Activated naive CD8-positive, alpha-beta T cell treated with anti-CD3 and anti-CD28 coated beads, Interleukin-2, amount 10 ng/mL, durations not matched to agents 7 days and 5 days (primary cell): Measurements from ENCODE around the gene NHLRC1. TPM values are rescaled to one million over a fixed set of nuclear protein-coding genes. Genes with fewer than 3 reads are reported as not detected.

Source experiments
- ATAC-seq: fragments of 150-1000 bp; cut with Tn5 transposase; one replicate; pipeline ENCODE4 v1.10.0; 2021; ENCODE audit warnings: low read depth, moderate library complexity
- POLR2A ChIA-PET: fragments of 350-600 bp; sonication (Branson Sonifier 250); formaldehyde crosslinking; loops from one replicate; lab custom pipeline; 2021; ENCODE audit warnings: antibody characterized with exemption; lab: Charles Lee
- DNase-seq: peaks from one replicate; pipeline ENCODE4 v3.0.0; 2021
- H3K27ac Mint-ChIP-seq: one replicate; pipeline ENCODE4 v1.8.0; 2022; ENCODE audit warnings: mild to moderate bottlenecking, mixed read lengths
- H3K27me3 Mint-ChIP-seq: one replicate; pipeline ENCODE4 v1.8.0; 2022; ENCODE audit warnings: mild to moderate bottlenecking, moderate library complexity, mixed read lengths
- H3K36me3 Mint-ChIP-seq: one replicate; pipeline ENCODE4 v1.8.0; 2021; ENCODE audit warnings: mild to moderate bottlenecking, mixed read lengths
- H3K4me1 Mint-ChIP-seq: one replicate; pipeline ENCODE4 v1.8.0; 2021; ENCODE audit warnings: mixed read lengths
- H3K4me3 Mint-ChIP-seq: one replicate; pipeline ENCODE4 v1.8.0; 2022; ENCODE audit warnings: mild to moderate bottlenecking, moderate library complexity, mixed read lengths
- H3K9me3 Mint-ChIP-seq: one replicate; pipeline ENCODE4 v1.8.0; 2021; ENCODE audit warnings: mixed read lengths
- total RNA-seq, 2 experiments: library from RNA; stranded (reverse); gene quantifications; one replicate each; pipeline ENCODE4 v1.2.3, GENCODE V29; 2021

The NHLRC1 gene
- total RNA-seq, 2 experiments from 2014 or later, result 0.64 to 0.99 TPM

DNA sequence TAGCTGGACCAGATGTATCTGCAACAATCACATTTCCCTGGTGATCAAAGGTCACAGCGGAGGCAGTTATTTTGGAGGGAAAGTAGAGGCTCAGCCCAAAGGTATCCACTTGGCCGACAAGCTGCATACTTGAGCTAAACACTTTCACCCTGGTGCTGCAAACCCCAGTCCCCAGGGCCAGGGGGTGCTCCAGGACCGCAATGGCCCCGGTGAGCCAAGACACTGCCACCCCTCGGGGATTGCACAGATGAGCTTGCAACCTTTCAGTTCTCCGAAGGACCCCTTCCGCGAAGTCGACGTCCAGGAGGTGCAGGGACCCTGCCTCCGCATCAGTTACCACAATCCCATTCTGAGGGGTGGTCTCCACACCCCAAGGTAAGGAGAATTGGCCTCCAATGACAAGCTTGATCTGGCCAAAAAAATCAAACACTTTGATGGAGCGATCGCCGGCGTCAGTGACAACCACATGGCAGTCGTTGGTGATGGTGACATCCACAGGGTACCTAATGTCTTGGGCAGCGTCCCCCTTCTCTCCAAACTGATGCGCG is 823 bp downstream of the NHLRC1 start:
- Mint-ChIP-seq H3K4me3 (peak overlapping the region; percentile 36), H3K4me1 (peaks cover 4% of the 10 kb centered on the region), H3K36me3 (no peaks in the 10 kb centered on the region), H3K9me3 (peaks cover 3% of the 10 kb centered on the region), H3K27me3 (peaks cover 69% of the 10 kb centered on the region), H3K27ac (no peak overlapping the region)
- ATAC-seq (no peak), DNase-seq (no peak)
- POLR2A ChIA-PET, result interaction anchor here (1.9 kb wide), 1 partner anchor 33 kb away, joined by 6 read pairs; the partner anchor contains the start of gene TPMT

DNA sequence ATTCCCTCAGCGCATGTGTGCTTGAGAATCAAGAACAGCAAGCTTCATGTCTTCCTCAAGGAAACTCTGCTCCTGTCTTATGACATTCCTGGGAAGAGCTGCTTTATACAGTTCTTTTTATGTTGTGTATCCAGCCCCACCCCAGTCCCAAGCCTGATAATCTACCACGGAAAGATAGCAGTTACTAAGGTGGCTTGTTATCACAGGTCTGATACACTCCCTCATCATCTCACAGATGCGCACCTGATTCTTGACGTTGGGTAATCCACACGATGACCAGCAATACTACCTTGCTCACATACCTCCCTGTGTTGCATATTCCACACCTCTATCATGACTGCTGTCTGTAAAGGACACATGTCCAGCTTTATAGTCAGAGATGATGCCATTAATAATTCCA is 3.2 kb downstream of the NHLRC1 start:
- DNase-seq (no peak), ATAC-seq (no peak)
- Mint-ChIP-seq H3K9me3 (peaks cover 3% of the 10 kb centered on the region), H3K4me3 (no peak overlapping the region), H3K4me1 (peaks cover 16% of the 10 kb centered on the region), H3K36me3 (no peaks in the 10 kb centered on the region), H3K27ac (no peak overlapping the region), H3K27me3 (peaks cover 67% of the 10 kb centered on the region)
- POLR2A ChIA-PET, result no interaction called here

DNA sequence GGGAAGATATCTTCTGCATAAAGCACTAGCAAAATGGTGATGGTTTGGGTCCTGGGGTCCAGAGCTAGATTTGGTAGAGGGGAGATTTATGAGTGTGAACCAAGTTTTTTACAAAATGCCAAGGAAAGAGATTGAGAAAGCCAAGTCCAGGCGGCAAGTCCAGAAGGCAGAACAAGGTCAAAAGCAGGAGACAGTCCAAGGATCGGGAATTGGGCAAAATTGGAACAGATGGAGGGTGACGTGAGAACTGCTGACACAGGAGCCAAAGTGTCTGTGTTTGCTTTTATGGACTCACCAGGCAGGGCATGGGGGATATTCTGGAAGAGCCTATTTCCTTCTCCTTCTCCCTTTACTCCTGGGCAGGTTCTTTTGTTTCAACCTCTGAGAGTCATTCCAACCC is 4.1 kb downstream of the NHLRC1 start:
- peaks cover 17% of the 10 kb centered on the region for H3K4me1 Mint-ChIP-seq
- POLR2A ChIA-PET, result no interaction called here
- peaks cover 70% of the 10 kb centered on the region for H3K27me3 Mint-ChIP-seq

DNA sequence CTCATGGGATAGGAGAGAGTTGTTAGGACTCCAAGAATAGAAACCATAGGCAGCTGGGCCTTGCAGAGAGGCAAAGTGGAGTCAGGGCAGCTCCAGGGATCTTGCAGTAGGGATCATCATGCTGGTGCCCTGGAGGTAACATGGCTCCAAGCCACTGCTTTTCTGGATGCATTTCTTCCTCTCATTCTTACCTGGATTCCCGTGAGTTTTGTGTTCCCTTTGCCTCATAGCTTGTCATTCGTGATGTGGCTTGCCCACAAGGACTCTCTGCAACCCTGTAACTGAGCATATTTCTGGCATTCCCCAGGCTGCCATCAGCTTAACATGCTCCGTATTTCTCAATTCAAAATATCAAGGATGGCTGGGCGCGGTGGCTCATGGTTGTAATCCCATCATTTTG is 5.3 kb downstream of the NHLRC1 start:
- POLR2A ChIA-PET, result no interaction called here
- Mint-ChIP-seq H3K36me3 (no peaks in the 10 kb centered on the region), H3K27me3 (peaks cover 75% of the 10 kb centered on the region), H3K27ac (no peak overlapping the region), H3K9me3 (peaks cover 3% of the 10 kb centered on the region), H3K4me1 (peaks cover 17% of the 10 kb centered on the region), H3K4me3 (no peak overlapping the region)
- ATAC-seq, result no peak
- no peak for DNase-seq

More for the DNA sequence above, 4.1 kb downstream of the NHLRC1 start:
- DNase-seq (no peak), ATAC-seq (no peak)
- H3K27ac Mint-ChIP-seq, result no peak overlapping the region
- H3K9me3 Mint-ChIP-seq, result peaks cover 3% of the 10 kb centered on the region
- H3K36me3 Mint-ChIP-seq, result no peaks in the 10 kb centered on the region
- H3K4me3 Mint-ChIP-seq, result no peak overlapping the region

DNA sequence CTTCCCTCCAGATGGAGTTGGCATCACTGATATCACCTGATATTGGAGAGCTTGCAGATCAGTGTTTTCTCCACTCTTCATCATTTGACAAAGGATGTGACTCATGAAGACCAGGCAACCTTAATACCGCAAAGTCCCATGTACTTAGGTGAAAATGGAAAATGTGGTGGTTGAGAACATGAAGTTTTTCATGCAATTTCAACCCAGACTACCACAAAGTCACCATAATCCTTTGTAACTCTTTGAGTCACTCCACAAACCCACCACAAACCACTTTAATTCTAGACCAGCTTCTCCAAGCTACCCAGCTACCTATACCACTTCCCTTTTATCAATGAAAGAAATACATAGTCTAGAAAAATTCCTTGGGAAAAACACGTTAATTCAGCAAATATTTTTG is 7.1 kb downstream of the NHLRC1 start:
- Mint-ChIP-seq H3K4me1 (peaks cover 17% of the 10 kb centered on the region), H3K9me3 (peaks cover 3% of the 10 kb centered on the region), H3K36me3 (no peaks in the 10 kb centered on the region), H3K27me3 (peaks cover 74% of the 10 kb centered on the region), H3K27ac (no peak overlapping the region), H3K4me3 (peak overlapping the region; percentile 55)
- POLR2A ChIA-PET, result no interaction called here
- ATAC-seq (peak; percentile 74), DNase-seq (no peak)

DNA sequence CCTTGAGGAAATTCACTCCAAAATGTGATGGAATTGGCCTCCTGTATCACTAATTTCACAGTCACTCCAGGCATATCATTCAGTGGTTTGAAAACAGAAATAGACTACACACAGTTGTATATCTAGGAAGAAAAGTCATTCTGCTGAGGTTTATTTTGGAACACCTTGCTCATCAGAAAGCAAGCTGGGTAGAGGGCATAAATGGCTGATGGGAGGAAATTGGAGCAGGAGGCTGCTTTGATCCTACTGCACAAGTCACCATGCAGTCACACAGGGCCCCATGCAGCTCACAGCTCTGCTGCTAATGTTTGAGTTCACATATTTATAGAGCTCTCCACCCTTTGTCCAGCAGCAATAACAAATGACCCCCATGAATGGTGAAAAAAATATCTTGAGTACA is 12.3 kb downstream of the NHLRC1 start:
- H3K27me3 Mint-ChIP-seq, result peaks cover 63% of the 10 kb centered on the region

DNA sequence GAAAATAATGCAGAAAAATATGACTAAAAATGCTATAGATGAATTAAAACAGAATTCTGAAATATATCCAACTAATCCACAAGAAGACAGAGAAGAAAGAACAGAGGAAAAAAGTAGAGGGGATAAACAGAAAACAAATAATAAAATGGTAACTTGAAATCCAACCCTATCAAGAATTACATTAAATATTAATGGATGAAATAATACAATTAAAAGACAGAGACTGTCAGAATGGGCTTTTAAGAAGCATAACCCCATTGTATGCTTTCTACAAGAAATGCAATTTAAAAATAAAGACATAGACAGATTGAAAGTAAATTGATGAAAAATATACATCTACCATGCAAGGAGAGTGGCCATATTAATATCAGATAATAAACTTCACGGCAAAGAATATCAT is 15.4 kb downstream of the NHLRC1 start:
- Mint-ChIP-seq H3K4me1 (no peaks in the 10 kb centered on the region), H3K4me3 (no peak overlapping the region), H3K36me3 (peaks cover 3% of the 10 kb centered on the region), H3K27me3 (peaks cover 58% of the 10 kb centered on the region), H3K27ac (no peak overlapping the region), H3K9me3 (peaks cover 9% of the 10 kb centered on the region)
- ATAC-seq (no peak), DNase-seq (no peak)
- POLR2A ChIA-PET, result no interaction called here

More for the DNA sequence above, 12.3 kb downstream of the NHLRC1 start:
- H3K36me3 Mint-ChIP-seq, result peaks cover 3% of the 10 kb centered on the region
- peaks cover 8% of the 10 kb centered on the region for H3K4me1 Mint-ChIP-seq
- H3K27ac Mint-ChIP-seq, result no peak overlapping the region
- POLR2A ChIA-PET, result no interaction called here
- DNase-seq, result no peak
- no peak for ATAC-seq
- no peak overlapping the region for H3K4me3 Mint-ChIP-seq
- H3K9me3 Mint-ChIP-seq, result peaks cover 9% of the 10 kb centered on the region

DNA sequence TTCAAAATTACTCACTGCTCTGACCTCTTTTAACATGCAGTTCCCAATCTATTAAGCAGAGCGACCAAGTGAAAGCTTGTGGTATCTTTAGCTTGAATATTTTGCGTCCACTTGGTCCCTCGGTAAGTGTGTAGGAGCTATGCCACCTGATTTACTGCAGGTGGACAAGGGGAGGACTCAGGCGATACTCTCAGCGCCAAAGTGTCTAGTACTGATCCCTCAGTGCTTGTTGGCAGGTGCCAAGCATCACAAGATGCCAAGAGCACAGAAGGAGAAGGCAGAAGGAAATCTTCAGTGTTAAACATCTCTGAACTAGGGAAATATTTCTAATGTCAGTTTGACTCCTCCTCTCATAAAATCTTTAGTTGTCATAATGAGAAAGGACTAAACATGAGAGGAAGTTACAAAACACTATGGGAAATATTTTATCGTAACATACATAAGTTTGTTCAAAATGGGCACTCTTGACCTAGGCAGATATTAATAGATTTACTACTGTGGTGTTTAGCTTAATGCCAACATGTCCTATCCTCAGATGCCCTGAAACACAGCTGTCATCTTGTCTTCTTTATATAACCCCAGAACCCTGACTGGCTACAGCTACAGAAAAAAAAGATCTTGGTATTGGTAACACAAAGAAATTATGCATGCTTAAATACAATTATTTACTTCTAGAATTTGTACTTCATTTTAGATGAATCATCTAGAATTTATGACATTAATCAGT is 19.5 kb downstream of the NHLRC1 start:
- ATAC-seq (no peak), DNase-seq (no peak)
- Mint-ChIP-seq H3K4me1 (peaks cover 3% of the 10 kb centered on the region), H3K36me3 (peaks cover 3% of the 10 kb centered on the region), H3K27ac (no peak overlapping the region), H3K27me3 (peaks cover 56% of the 10 kb centered on the region), H3K4me3 (no peak overlapping the region), H3K9me3 (peaks cover 9% of the 10 kb centered on the region)
- POLR2A ChIA-PET, result no interaction called here

DNA sequence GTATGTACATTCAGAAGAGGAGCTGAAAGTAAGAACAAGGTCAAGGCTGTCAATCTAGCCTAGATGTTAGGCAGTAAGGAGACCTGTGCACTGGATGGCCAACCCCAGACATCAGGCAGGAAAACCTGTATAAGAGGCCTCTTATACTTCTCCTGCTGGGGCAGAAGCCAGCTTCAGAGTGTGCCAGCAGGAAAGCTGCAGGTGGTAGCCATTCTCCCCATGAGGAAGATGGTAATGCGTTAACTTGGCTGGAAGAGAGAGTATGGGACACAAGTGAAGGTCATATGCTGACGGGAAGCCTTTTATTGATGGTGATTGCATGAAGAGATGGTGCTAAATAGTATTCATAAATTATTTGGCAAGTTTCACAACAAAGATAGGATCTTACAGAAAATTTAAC is 20.6 kb downstream of the NHLRC1 start:
- H3K27ac Mint-ChIP-seq, result no peak overlapping the region
- H3K9me3 Mint-ChIP-seq, result peaks cover 6% of the 10 kb centered on the region
- peaks cover 57% of the 10 kb centered on the region for H3K27me3 Mint-ChIP-seq
- H3K36me3 Mint-ChIP-seq, result peaks cover under 1% of the 10 kb centered on the region
- ATAC-seq (no peak), DNase-seq (no peak)
- H3K4me3 Mint-ChIP-seq, result no peak overlapping the region
- POLR2A ChIA-PET, result no interaction called here
- H3K4me1 Mint-ChIP-seq, result peaks cover 3% of the 10 kb centered on the region

DNA sequence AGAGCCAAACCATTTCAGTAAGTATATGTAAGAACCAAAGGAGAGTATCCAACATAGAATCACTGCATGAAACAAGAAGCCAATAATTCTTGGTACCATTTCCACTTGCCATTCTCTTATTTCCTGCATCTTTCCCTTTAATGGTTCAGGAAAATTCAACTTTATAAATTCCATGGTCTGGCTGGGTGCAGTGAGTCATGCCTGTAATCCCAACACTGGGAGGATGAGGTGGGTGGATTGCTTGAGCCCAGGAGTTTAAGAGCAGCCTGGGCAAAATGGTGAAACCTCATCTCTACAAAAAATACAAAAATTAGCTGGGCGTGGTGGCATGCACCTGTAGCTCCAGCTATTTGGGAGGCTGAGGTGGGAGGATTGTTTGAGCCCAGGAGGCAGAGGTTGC is 21.2 kb downstream of the NHLRC1 start:
- H3K9me3 Mint-ChIP-seq, result peaks cover 5% of the 10 kb centered on the region
- POLR2A ChIA-PET, result no interaction called here
- peaks cover 52% of the 10 kb centered on the region for H3K27me3 Mint-ChIP-seq
- DNase-seq (no peak), ATAC-seq (no peak)
- peaks cover 3% of the 10 kb centered on the region for H3K4me1 Mint-ChIP-seq
- no peak overlapping the region for H3K4me3 Mint-ChIP-seq
- H3K36me3 Mint-ChIP-seq, result no peaks in the 10 kb centered on the region
- no peak overlapping the region for H3K27ac Mint-ChIP-seq

DNA sequence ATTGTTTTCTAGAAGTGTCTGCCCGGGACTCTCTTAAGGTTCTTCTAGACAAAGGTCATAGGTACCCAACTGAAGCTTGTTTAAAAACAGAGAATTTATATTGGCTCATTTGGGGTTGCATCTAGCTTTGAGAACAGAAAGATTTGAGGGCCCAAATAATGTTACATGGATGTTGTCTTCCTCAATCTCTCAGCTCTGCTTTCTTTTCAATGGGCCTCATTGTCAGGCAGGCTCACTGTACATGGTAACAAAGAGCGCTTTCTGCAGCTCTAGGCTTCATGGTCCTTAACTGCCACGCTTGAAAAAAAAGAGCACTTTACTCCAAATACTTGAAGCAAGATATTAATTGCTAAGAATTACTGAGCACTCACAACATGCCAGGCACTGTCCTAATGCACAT is 22.2 kb downstream of the NHLRC1 start:
- H3K4me1 Mint-ChIP-seq, result peaks cover 3% of the 10 kb centered on the region
- H3K36me3 Mint-ChIP-seq, result no peaks in the 10 kb centered on the region
- POLR2A ChIA-PET, result no interaction called here
- no peak overlapping the region for H3K27ac Mint-ChIP-seq
- H3K4me3 Mint-ChIP-seq, result no peak overlapping the region
- peaks cover 44% of the 10 kb centered on the region for H3K27me3 Mint-ChIP-seq
- no peaks in the 10 kb centered on the region for H3K9me3 Mint-ChIP-seq
- no peak for ATAC-seq
- DNase-seq, result no peak

DNA sequence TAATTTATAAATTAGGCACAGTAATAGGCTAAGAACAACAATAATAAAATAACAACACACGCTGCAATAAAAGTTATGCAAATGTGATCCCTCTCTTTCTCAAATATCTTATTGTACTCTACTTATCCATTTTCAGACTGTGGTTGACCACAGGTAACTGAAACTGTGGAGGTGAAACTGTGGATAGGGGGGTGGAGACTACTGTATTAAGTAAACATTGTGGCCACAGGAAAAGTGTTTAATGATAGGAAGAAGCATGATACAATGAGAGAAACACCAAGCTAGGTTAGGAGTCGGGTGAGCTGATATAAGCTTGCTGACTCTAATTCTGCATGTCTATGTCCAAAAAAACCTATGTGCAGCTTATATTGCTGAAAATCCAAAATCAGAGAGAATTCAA is 23.0 kb downstream of the NHLRC1 start:
- ATAC-seq, result no peak
- H3K36me3 Mint-ChIP-seq, result no peaks in the 10 kb centered on the region

DNA sequence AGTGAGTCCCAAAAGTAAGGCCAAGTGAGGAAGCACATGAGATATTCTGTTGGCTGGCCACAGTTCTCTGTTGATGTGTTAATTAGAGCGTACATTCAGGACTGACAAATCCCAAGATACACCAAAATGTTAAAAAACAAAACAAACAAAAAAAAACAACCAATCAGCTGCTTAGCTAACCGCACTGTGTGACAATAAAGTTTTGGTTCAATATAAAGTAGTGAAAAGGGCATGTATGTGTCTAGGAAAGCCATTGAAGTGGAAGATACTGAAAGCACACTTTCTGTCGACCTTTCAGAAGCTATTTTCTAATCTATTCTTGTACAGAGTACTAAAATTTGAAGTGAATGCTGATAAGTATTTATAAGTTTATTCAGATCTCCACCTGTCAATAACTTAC is 26.1 kb downstream of the NHLRC1 start:
- H3K9me3 Mint-ChIP-seq, result peaks cover 3% of the 10 kb centered on the region
- peaks cover 14% of the 10 kb centered on the region for H3K27me3 Mint-ChIP-seq
- POLR2A ChIA-PET, result no interaction called here
- H3K36me3 Mint-ChIP-seq, result no peaks in the 10 kb centered on the region
- ATAC-seq (no peak), DNase-seq (no peak)
- no peak overlapping the region for H3K4me3 Mint-ChIP-seq
- H3K27ac Mint-ChIP-seq, result no peak overlapping the region
- peaks cover 3% of the 10 kb centered on the region for H3K4me1 Mint-ChIP-seq

More for the DNA sequence above, 23.0 kb downstream of the NHLRC1 start:
- POLR2A ChIA-PET, result no interaction called here
- H3K9me3 Mint-ChIP-seq, result no peaks in the 10 kb centered on the region
- no peak for DNase-seq
- H3K27ac Mint-ChIP-seq, result no peak overlapping the region
- H3K27me3 Mint-ChIP-seq, result peaks cover 37% of the 10 kb centered on the region
- H3K4me3 Mint-ChIP-seq, result no peak overlapping the region
- H3K4me1 Mint-ChIP-seq, result peaks cover 3% of the 10 kb centered on the region

DNA sequence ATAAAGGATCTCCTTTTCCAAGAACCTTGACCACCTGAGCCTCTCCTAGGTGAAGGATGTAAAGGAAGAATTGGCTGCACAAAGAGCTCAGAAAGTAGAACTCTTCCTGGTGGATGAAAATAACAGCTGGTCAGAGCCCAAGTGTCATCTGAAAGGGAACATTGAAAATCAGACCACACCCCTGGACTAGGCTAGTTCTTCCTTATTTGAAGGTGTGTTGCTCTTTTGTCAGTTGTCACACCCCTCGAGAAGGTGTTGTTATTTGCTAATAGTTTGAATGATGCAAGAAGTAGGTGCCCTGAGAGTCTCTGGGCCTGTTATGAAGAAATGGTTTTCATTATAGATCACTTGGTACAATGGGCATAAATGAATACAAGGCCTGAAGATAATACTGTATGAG is 31.1 kb downstream of the NHLRC1 start:
- DNase-seq, result no peak
- Mint-ChIP-seq H3K36me3 (peaks cover 1% of the 10 kb centered on the region), H3K9me3 (peaks cover 11% of the 10 kb centered on the region), H3K27ac (no peak overlapping the region), H3K4me1 (no peaks in the 10 kb centered on the region), H3K27me3 (peaks cover 3% of the 10 kb centered on the region), H3K4me3 (no peak overlapping the region)
- ATAC-seq, result no peak
- POLR2A ChIA-PET, result no interaction called here
